H1 (cell line): ENCODE results near the gene LRRC30. TPM values are rescaled to one million over a fixed set of nuclear protein-coding genes. Genes with fewer than 3 reads are reported as not detected.

Experiments
- CTCF ChIA-PET: fragments of 300-600 bp; sonication (Branson Sonifier 250); formaldehyde crosslinking; loops from one replicate; lab custom pipeline; 2021; ENCODE audit not compliant: partially characterized antibody; lab: Charles Lee
- POLR2A ChIA-PET: fragments of 300-600 bp; sonication (Branson Sonifier 250); formaldehyde crosslinking; loops from one replicate; lab custom pipeline; 2021; ENCODE audit warnings: inconsistent platforms; ENCODE audit not compliant: partially characterized antibody; lab: Charles Lee
- DNase-seq, 2 experiments: peaks; one replicate each; pipeline versions ENCODE4 v3.0.0 to v3.0.0-alpha.2; 2010 to 2022; ENCODE audit warnings: low spot score in 2 of 2, low read depth in 1 of 2, mixed read lengths in 1 of 2
- FAIRE-seq: peaks from 2 replicates; lab custom pipeline; 2011; peaks lifted over from hg19 to GRCh38; lab: Jason Lieb, UNC
- H2AFZ ChIP-seq: 2 replicates; pipeline ENCODE4 v1.8.1; 2012; ENCODE audit warnings: low read length, inconsistent platforms
- H2AK5ac ChIP-seq: 2 replicates; pipeline ENCODE4 v1.6.1; 2013; ENCODE audit warnings: low read depth, low read length
- H2BK120ac ChIP-seq: replicated peaks from 2 replicates; pipeline ENCODE3; 2013; ENCODE audit warnings: low read depth, low read length, inconsistent platforms
- H2BK12ac ChIP-seq: 2 replicates; pipeline ENCODE4 v1.6.1; 2013; ENCODE audit warnings: low read depth, low read length
- H2BK15ac ChIP-seq: 2 replicates; pipeline ENCODE4 v1.6.1; 2013; ENCODE audit warnings: low read length
- H2BK20ac ChIP-seq: 2 replicates; pipeline ENCODE4 v1.6.1; 2013; ENCODE audit warnings: low read length
- H2BK5ac ChIP-seq: 2 replicates; pipeline ENCODE4 v1.6.1; 2013; ENCODE audit warnings: low read depth, low read length
- H3K14ac ChIP-seq: 2 replicates; pipeline ENCODE4 v1.6.1; 2013; ENCODE audit warnings: inconsistent platforms; ENCODE audit not compliant: insufficient read length
- H3K18ac ChIP-seq: 2 replicates; pipeline ENCODE4 v1.6.1; 2013; ENCODE audit warnings: low read length; ENCODE audit errors: extremely low read depth
- H3K23ac ChIP-seq: 2 replicates; pipeline ENCODE4 v1.6.1; 2013; ENCODE audit warnings: inconsistent platforms; ENCODE audit not compliant: insufficient read length
- H3K23me2 ChIP-seq: 2 replicates; pipeline ENCODE4 v1.6.1; 2013; ENCODE audit warnings: low read depth, low read length
- H3K27ac ChIP-seq: 2 replicates; pipeline ENCODE4 v1.6.1; 2011; ENCODE audit warnings: low read depth, low read length, inconsistent platforms
- H3K27me3 ChIP-seq, 4 experiments: replicated peaks in 1 of 4; 1 replicate in 1 of 4; 2 replicates in 3 of 4; pipeline versions ENCODE4 v1.6.1 to v1.8.1; 2011 to 2013; ENCODE audit warnings: low read length in 3 of 4, mild to moderate bottlenecking in 3 of 4, inconsistent platforms in 2 of 4, mixed read lengths in 2 of 4, moderate library complexity in 1 of 4; ENCODE audit not compliant: control insufficient read depth in 3 of 4, insufficient read depth in 3 of 4; ENCODE audit errors: extremely low read depth in 1 of 4
- H3K36me3 ChIP-seq, 4 experiments: 2 replicates each; pipeline versions ENCODE4 v1.6.1 to v1.8.1; 2011 to 2013; ENCODE audit warnings: mild to moderate bottlenecking in 4 of 4, low read length in 3 of 4, moderate library complexity in 2 of 4, control low read depth in 1 of 4, inconsistent platforms in 1 of 4; ENCODE audit not compliant: insufficient read depth in 4 of 4, control insufficient read depth in 2 of 4
- H3K4ac ChIP-seq: replicated peaks from 2 replicates; pipeline ENCODE3; 2013; ENCODE audit warnings: low read length, low read depth, mixed read lengths, inconsistent platforms; ENCODE audit not compliant: insufficient read length
- H3K4me1 ChIP-seq, 4 experiments: replicated peaks in 1 of 4; 1 replicate in 1 of 4; 2 replicates in 3 of 4; pipeline versions ENCODE4 v1.6.1 to v1.8.1; 2011 to 2013; ENCODE audit warnings: low read length in 3 of 4, inconsistent platforms in 2 of 4, mixed read lengths in 1 of 4; ENCODE audit not compliant: insufficient read depth in 4 of 4, control insufficient read depth in 3 of 4
- H3K4me2 ChIP-seq, 2 experiments: 2 replicates each; pipeline versions ENCODE4 v1.6.1 to v1.8.1; 2011 to 2013; ENCODE audit warnings: low read depth in 2 of 2, low read length in 2 of 2, control low read depth in 1 of 2, inconsistent platforms in 1 of 2, mild to moderate bottlenecking in 1 of 2; ENCODE audit not compliant: insufficient read depth in 1 of 2
- H3K4me3 ChIP-seq, 4 experiments: fragments of 200-600, 300-600 bp in 1 of 4; sonication (generic), shearing (Covaris generic), sonication (Bioruptor Twin) in 1 of 4; 2 replicates each; pipeline versions ENCODE4 v1.5.1 to v1.8.1; 2011 to 2016; ENCODE audit warnings: low read length in 4 of 4, low read depth in 3 of 4, control low read depth in 2 of 4, inconsistent platforms in 2 of 4, mild to moderate bottlenecking in 2 of 4, mixed read lengths in 1 of 4, moderate library complexity in 1 of 4; ENCODE audit not compliant: insufficient read depth in 2 of 4; ENCODE audit errors: extremely low read depth in 1 of 4
- H3K56ac ChIP-seq: replicated peaks from 2 replicates; pipeline ENCODE3; 2013; ENCODE audit warnings: low read depth, mild to moderate bottlenecking, mixed read lengths, low read length, inconsistent platforms; ENCODE audit not compliant: insufficient read length
- H3K79me1 ChIP-seq: 2 replicates; pipeline ENCODE4 v1.6.1; 2013; ENCODE audit warnings: low read depth, low read length, control low read depth
- H3K79me2 ChIP-seq, 2 experiments: 2 replicates each; pipeline versions ENCODE4 v1.6.1 to v1.8.1; 2012 to 2013; ENCODE audit warnings: low read length in 2 of 2, mild to moderate bottlenecking in 2 of 2, inconsistent platforms in 1 of 2; ENCODE audit not compliant: insufficient read depth in 2 of 2, control insufficient read depth in 1 of 2
- H3K9ac ChIP-seq, 4 experiments: replicated peaks in 1 of 4; 1 replicate in 1 of 4; 2 replicates in 3 of 4; pipeline versions ENCODE4 v1.6.1 to v1.8.1; 2011 to 2013; ENCODE audit warnings: low read depth in 3 of 4, low read length in 3 of 4, control low read depth in 2 of 4, mild to moderate bottlenecking in 2 of 4, moderate library complexity in 2 of 4, inconsistent platforms in 1 of 4; ENCODE audit errors: extremely low read depth in 1 of 4
- H3K9me3 ChIP-seq, 2 experiments: 2 replicates each; pipeline versions ENCODE4 v1.6.1 to v1.8.1; 2012 to 2013; ENCODE audit warnings: mild to moderate bottlenecking in 2 of 2, moderate library complexity in 2 of 2, control low read depth in 1 of 2, inconsistent platforms in 1 of 2, low read depth in 1 of 2, low read length in 1 of 2, mixed read lengths in 1 of 2; ENCODE audit not compliant: insufficient read depth in 2 of 2
- H4K20me1 ChIP-seq, 2 experiments: replicated peaks in 1 of 2; 2 replicates each; pipeline versions ENCODE3 to v1.8.1; 2011 to 2013; ENCODE audit warnings: inconsistent platforms in 2 of 2, low read length in 2 of 2, mild to moderate bottlenecking in 1 of 2; ENCODE audit not compliant: insufficient read depth in 2 of 2, control insufficient read depth in 1 of 2
- H4K5ac ChIP-seq: 2 replicates; pipeline ENCODE4 v1.6.1; 2013; ENCODE audit warnings: low read length, low read depth, mixed read lengths, inconsistent platforms; ENCODE audit not compliant: insufficient read length
- H4K8ac ChIP-seq: 2 replicates; pipeline ENCODE4 v1.8.0; 2013; ENCODE audit warnings: mild to moderate bottlenecking, moderate library complexity, low read length, inconsistent platforms; ENCODE audit not compliant: insufficient read depth; ENCODE audit errors: extremely low read depth
- H4K91ac ChIP-seq: replicated peaks from 2 replicates; pipeline ENCODE3; 2013; ENCODE audit warnings: low read length, mixed read lengths, inconsistent platforms; ENCODE audit not compliant: insufficient read length
- BCL11A ChIP-seq, 2 experiments: IDR thresholded peaks; one replicate each; pipeline ENCODE4 v1.6.1; 2011; ENCODE audit warnings: low read depth in 2 of 2, low read length in 2 of 2, mild to moderate bottlenecking in 2 of 2
- CEBPB ChIP-seq: IDR thresholded peaks from 2 replicates; pipeline ENCODE4 v1.6.1; 2012; ENCODE audit warnings: low read depth, low read length
- CHD1 ChIP-seq: IDR thresholded peaks from 2 replicates; pipeline ENCODE4 v1.6.1; 2012; ENCODE audit warnings: low read depth, low read length, improper control_type of control experiment
- EGR1 ChIP-seq: IDR thresholded peaks from 2 replicates; pipeline ENCODE4 v1.6.1; 2011; ENCODE audit warnings: low read depth, low read length, borderline replicate concordance
- GABPA ChIP-seq: IDR thresholded peaks from 2 replicates; pipeline ENCODE4 v1.6.1; 2011; ENCODE audit warnings: mild to moderate bottlenecking, low read length, moderate library complexity, borderline replicate concordance; ENCODE audit not compliant: insufficient read depth
- KDM1A ChIP-seq: fragments of 200-600, 300-600 bp; sonication (generic); IDR thresholded peaks from 2 replicates; pipeline ENCODE4 v1.7.1; 2016; ENCODE audit warnings: mild to moderate bottlenecking, low read length, borderline replicate concordance
- MAX ChIP-seq: IDR thresholded peaks from 2 replicates; pipeline ENCODE4 v1.6.1; 2012; ENCODE audit warnings: inconsistent platforms
- POLR2AphosphoS5 ChIP-seq: IDR thresholded peaks from 2 replicates; pipeline ENCODE4 v1.6.1; 2011; ENCODE audit warnings: low read depth, low read length
- SIRT6 ChIP-seq: IDR thresholded peaks from one replicate; pipeline ENCODE4 v1.7.1; 2012; ENCODE audit warnings: low read length, inconsistent platforms
- SP4 ChIP-seq: IDR thresholded peaks from 2 replicates; pipeline ENCODE4 v1.6.1; 2012; ENCODE audit warnings: low read length, inconsistent platforms
- TAF1 ChIP-seq: IDR thresholded peaks from 2 replicates; pipeline ENCODE4 v1.6.1; 2011; ENCODE audit warnings: mild to moderate bottlenecking, low read depth, low read length
- TBP ChIP-seq: IDR thresholded peaks from 2 replicates; pipeline ENCODE4 v1.6.1; 2011; ENCODE audit warnings: low read depth, low read length, improper control_type of control experiment
- WGBS, 2 experiments: shearing (Covaris generic) in 1 of 2; methylation state at CpG; one replicate each; pipeline versions ENCODE4 v1.1.6 to v1.1.7; 2013 to 2015; ENCODE audit warnings: low lambda C conversion rate in 2 of 2, mixed read lengths in 2 of 2, inconsistent platforms in 1 of 2, low coverage in 1 of 2, missing lambda C conversion rate in 1 of 2; ENCODE audit not compliant: insufficient replicate concordance in 2 of 2, insufficient coverage in 1 of 2, insufficient read length in 1 of 2; ENCODE audit errors: extremely low coverage in 1 of 2, missing lambda C conversion rate in 1 of 2; 5-methylcytosine and 5-hydroxymethylcytosine counted together
- polyA plus RNA-seq, 7 experiments: library from polyadenylated mRNA; depleted of rRNA in 3 of 7; stranded (reverse) in 5 of 7; unstranded in 2 of 7; fragments of >200 nt in 5 of 7; fragments of 200-250 nt in 2 of 7; gene quantifications; 1 replicate in 5 of 7; 2 replicates in 1 of 7; 4 replicates in 1 of 7; pipeline versions ENCODE4 v1.2.1 to v1.2.3, GENCODE V29; 2011 to 2013; ENCODE audit warnings: missing spikeins in 2 of 7, mixed read lengths in 2 of 7
- total RNA-seq: library from RNA; stranded (reverse); fragmentation: NEBNext Ultra II Directional; extraction: Animal tissue kit (Norgen Biotek cat#: 25700); gene quantifications from 2 replicates; pipeline ENCODE4 v1.2.1, GENCODE V29; 2021
- TF ChIP-seq, protein P1 (sequence below), 3 experiments: IDR thresholded peaks; 1 replicate in 2 of 3; 2 replicates in 1 of 3; pipeline versions ENCODE4 v1.5.1 to v1.6.1; 2011; ENCODE audit warnings: low read length in 3 of 3, mild to moderate bottlenecking in 3 of 3, inconsistent platforms in 2 of 3, low read depth in 1 of 3, moderate library complexity in 1 of 3; ENCODE audit not compliant: insufficient read depth in 1 of 3; ENCODE audit errors: control extremely low read depth in 1 of 3

The LRRC30 gene
- total and polyA plus RNA-seq, 2 of the 8 experiments (the other 6 are each of a cell fraction or from before 2014, with no cell fraction given): not detected

DNA sequence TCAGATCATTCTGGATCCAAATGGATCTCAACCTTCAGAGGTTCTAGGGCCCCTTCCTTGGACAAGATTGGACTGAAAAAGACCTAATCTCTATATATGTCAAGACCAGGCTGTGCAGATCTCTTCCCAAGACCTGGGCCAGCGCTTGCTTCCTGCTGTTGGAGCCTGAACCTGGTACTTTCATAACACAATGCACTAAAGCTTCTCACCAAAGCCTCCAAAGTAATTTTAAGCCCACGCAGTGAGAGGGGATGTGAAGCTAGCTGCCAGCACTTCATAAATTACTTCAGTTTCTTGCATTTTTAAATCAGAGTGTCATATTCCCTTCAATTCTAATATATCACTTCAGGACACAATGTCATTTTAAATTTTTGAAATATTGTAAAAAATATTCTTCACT, 50.7 kb downstream of the LRRC30 start:
- no peak for FAIRE-seq
- WGBS, 2 experiments: 85% methylated on average over 2 of the region's 2 CpGs; no CpG with 5 or more reads in 1 of the 2 experiments
- CTCF ChIA-PET: interaction anchor here (1.2 kb wide), 1 partner anchor 171 kb away, joined by 3 read pairs; no protein-coding TSS in a partner anchor
- TF ChIP-seq MAX (no peak), CHD1 (no peak), CEBPB (no peak), BCL11A (IDR thresholded peaks at IDR 0.05; ENCODE audit: low read depth in 2 of 2, low read length in 2 of 2) (no peak), GABPA (no peak), SIRT6 (no peak), EGR1 (no peak), SP4 (no peak), TAF1 (no peak), KDM1A (no peak), TBP (no peak), POLR2AphosphoS5 (no peak)
- TF ChIP-seq, protein P1, sequence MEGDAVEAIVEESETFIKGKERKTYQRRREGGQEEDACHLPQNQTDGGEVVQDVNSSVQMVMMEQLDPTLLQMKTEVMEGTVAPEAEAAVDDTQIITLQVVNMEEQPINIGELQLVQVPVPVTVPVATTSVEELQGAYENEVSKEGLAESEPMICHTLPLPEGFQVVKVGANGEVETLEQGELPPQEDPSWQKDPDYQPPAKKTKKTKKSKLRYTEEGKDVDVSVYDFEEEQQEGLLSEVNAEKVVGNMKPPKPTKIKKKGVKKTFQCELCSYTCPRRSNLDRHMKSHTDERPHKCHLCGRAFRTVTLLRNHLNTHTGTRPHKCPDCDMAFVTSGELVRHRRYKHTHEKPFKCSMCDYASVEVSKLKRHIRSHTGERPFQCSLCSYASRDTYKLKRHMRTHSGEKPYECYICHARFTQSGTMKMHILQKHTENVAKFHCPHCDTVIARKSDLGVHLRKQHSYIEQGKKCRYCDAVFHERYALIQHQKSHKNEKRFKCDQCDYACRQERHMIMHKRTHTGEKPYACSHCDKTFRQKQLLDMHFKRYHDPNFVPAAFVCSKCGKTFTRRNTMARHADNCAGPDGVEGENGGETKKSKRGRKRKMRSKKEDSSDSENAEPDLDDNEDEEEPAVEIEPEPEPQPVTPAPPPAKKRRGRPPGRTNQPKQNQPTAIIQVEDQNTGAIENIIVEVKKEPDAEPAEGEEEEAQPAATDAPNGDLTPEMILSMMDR (IDR thresholded peaks at IDR 0.05; ENCODE audit: control extremely low read depth in 1 of 3, insufficient read depth in 1 of 3, low read depth in 1 of 3, low read length in 3 of 3): no peak

More for the DNA sequence above, 50.7 kb downstream of the LRRC30 start:
- Histone ChIP-seq H2AK5ac (no peak overlapping the region), H3K4me3 (no peak overlapping the region), H3K36me3 (no peaks in the 10 kb centered on the region), H3K4me2 (no peak overlapping the region), H2AFZ (no peak overlapping the region), H3K27me3 (no peaks in the 10 kb centered on the region), H2BK15ac (no peak overlapping the region), H2BK120ac (no peak overlapping the region), H3K23me2 (no peaks in the 10 kb centered on the region), H3K4ac (no peak overlapping the region), H3K18ac (no peak overlapping the region), H4K91ac (no peak overlapping the region), H2BK20ac (no peak overlapping the region), H4K5ac (no peak overlapping the region), H2BK12ac (no peak overlapping the region), H3K79me2 (no peaks in the 10 kb centered on the region), H3K9me3 (no peaks in the 10 kb centered on the region), H3K14ac (no peak overlapping the region), H3K56ac (no peak overlapping the region), H4K8ac (no peak overlapping the region), H4K20me1 (no peaks in the 10 kb centered on the region), H3K23ac (no peak overlapping the region), H3K4me1 (no peaks in the 10 kb centered on the region), H3K79me1 (no peaks in the 10 kb centered on the region), H3K9ac (no peak overlapping the region), H3K27ac (no peak overlapping the region), H2BK5ac (no peak overlapping the region)
- POLR2A ChIA-PET: no interaction called here
- no peak for DNase-seq
